Fibroblast of the conjunctiva (primary cell): Measurements from ENCODE around the gene LAYN.

Experiments used
- DNase-seq: peaks from one replicate; pipeline ENCODE4 v3.0.0-alpha.2; 2010; ENCODE audit warnings: low read depth

LAYN gene, protein sequence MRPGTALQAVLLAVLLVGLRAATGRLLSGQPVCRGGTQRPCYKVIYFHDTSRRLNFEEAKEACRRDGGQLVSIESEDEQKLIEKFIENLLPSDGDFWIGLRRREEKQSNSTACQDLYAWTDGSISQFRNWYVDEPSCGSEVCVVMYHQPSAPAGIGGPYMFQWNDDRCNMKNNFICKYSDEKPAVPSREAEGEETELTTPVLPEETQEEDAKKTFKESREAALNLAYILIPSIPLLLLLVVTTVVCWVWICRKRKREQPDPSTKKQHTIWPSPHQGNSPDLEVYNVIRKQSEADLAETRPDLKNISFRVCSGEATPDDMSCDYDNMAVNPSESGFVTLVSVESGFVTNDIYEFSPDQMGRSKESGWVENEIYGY

DNA sequence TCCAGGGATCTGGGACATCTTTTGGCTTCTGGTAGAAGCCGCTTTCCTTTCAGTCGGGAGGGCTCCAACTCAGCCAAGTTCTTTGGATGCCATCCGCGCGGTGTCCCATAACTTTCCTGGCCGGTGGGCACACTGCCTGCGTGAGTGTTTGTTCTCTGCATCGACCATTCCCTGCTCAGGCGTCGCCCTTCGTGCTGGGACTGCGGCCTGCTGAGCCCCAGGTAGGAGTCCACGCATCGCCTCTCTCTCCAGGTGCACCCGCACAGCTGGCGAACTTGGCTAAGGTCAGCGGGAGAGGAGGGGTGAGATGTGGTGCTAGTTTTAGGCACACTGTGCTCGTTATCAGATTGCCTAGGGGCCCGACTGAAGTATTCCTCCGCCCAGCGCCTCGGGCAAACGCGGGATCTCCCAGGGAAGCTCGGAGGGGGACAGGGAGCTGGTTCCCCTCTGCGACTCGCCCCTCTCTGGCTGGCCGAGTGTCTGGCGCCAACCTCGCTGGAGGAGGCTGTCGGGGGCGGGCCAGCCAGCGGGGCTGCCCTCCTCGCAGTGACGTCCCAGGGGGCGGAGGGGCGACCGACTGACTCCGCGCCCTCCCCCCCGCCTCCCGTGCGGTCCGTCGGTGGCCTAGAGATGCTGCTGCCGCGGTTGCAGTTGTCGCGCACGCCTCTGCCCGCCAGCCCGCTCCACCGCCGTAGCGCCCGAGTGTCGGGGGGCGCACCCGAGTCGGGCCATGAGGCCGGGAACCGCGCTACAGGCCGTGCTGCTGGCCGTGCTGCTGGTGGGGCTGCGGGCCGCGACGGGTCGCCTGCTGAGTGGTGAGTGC is at the start of gene LAYN:
Gene LAYN, plus strand, starts transcription at position 607 of the 823 bp plus-strand sequence. Its CDS starts 124 bp downstream, at position 731.
- no peak for DNase-seq

DNA sequence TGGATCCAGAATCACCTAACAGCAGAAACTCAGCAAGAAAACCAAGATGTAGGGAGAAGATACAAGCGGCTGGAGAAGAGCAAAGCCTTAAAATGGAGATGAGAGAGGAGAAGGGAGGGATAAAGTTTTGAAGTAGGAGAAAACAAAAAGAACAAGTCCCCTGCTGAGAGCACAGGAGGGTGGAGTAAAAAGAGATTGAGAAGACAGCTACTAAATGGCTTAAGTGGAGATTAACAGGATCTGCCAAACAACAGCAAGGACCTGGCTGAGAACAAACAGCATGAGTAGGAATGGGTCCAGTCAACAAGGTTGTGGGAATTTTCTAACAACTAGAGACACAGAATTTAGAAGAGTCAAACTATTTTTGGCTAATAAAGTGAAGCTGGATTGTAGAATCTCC is 46.5 kb upstream of the LAYN start:
- no peak for DNase-seq

DNA sequence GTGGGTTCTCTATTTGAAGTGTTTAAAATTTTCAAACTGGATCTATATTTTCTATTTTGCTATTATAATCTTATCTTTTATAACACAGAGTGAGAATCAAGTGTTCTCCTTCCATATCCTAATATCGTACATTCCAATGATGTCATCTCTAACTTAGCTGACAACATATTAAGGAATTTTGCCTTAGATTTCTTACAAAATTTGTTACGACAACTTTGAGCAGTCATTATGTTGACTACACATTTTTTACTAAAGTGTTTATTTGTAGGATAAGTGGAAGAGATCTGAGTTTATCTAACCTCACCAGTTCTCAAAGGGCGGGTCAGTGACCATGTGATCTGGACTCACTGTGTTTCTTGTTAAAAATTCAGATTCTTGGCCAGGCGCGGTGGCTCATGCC is 41.0 kb upstream of the LAYN start:
- no peak for DNase-seq

DNA sequence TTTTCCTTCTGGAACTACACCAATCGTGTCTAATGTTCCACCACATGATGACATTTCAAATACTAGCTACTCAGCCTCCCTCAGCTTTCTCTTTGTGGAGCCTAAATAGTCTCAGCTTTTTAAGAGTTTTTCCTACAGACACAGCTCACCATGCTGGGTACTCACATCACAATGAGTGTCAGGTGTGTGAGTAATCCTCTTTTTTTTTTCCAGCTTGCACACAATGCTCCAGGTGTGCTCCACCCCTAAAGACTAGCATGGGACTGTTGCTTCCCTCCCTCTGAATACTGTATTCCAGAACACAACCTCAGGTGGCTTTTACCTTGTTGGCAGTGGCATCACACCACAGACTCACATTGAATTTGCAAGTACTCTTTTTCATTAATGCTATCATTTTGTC is 40.0 kb upstream of the LAYN start:
- no peak for DNase-seq

DNA sequence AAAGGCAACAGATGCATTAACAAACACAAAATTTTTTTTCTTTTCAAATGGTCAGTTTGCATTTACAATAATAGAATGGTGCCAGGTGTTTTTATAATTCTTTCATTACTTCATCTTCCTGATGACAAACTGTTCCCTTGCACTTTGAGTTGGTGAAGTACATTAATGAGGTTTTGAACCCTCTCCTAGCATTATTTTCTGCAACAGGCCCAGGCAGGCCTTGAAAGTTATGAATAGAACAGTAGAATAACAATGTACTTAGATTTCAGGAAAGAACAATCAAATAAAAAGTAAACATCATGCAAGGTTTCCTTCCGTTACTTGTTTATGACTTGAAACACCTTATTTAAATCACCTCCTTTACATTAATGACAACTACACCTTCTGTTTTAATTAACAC is 37.9 kb upstream of the LAYN start:
- no peak for DNase-seq

DNA sequence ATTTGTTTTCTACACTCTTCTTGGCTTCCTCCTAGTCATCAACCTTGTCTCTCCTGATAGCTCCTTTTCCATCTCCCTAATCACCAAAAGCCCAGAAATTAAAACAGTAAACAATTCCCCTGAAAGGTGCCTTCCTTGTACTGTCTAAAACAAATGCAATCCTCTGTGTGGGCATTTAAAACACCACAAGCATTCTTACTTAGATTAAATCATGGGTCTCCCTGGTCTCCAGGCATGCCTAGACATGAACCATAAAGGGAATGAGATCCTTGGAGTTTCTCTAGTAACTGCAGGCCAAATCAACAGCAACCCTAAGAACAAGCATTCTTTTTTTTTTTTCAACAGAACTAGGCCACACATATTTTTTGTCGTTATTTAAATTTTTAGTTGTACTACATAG is 30.2 kb upstream of the LAYN start:
- no peak for DNase-seq

DNA sequence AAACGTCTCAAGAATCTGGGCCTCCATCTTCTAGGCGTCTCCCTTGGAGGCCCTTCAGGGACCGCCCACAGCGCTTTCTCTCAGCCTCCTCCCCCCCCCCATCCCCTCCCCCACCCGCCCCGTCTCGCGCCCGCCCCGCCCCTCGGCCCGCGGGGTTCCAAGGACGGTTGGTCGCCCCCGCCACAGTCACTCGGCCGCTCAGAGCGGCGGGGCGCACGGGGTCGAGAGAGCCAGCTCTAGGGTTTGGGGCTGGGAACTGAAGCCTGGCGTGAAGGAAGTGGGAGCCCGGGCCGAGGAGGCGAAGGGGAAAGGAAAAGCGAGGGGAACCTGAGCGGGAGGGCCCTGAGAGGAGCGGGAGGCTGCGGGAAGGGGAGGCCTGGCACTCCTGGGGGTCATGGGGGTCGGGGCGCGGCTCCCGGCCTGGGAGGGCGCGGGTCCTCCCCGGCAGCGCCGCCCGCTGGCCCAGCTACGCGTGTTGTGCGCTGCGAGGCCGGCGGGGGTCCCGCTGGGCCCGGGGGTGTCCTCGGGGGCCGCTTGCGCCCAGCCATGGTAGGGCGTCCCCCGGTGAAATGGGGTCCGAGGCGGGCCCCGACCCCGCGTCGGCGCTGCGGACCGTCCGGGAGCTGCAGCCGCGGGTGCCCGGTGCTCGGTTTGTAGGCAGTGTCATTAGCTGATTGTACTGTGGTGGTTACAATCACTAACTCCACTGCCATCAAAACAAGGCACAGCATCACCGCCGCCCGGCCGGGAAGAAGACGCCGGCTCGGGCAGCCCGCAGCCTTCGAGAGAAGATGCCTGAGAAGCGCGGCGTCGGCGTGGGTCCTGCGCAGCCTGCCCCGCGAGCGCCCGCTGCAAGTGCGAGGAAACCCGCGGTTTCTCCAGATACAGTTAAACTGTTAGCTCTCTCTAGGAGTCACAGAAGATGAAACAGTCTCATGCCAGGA is 28.0 kb upstream of the LAYN start, which contains the start of gene BTG4:
Gene BTG4, minus strand, starts transcription at position 91 of the 944 bp plus-strand sequence. CDS start 13,610 bp downstream, outside the sequence.
- DNase-seq: no peak

DNA sequence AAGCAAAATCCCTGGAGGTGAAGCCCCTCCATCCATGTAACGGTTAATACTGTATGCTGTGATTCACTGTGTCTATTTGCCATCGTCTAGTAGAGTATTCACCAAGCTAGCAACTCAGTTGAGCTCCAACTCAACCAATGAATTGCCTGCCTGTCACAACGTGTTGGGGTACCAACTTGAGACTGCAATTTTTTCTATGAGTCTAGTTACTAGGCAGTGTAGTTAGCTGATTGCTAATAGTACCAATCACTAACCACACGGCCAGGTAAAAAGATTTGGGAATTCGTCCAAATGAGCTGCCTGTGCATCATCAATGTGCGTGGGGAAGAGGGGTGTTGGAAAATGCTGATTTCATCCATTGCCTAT is 27.3 kb upstream of the LAYN start:
- no peak for DNase-seq

DNA sequence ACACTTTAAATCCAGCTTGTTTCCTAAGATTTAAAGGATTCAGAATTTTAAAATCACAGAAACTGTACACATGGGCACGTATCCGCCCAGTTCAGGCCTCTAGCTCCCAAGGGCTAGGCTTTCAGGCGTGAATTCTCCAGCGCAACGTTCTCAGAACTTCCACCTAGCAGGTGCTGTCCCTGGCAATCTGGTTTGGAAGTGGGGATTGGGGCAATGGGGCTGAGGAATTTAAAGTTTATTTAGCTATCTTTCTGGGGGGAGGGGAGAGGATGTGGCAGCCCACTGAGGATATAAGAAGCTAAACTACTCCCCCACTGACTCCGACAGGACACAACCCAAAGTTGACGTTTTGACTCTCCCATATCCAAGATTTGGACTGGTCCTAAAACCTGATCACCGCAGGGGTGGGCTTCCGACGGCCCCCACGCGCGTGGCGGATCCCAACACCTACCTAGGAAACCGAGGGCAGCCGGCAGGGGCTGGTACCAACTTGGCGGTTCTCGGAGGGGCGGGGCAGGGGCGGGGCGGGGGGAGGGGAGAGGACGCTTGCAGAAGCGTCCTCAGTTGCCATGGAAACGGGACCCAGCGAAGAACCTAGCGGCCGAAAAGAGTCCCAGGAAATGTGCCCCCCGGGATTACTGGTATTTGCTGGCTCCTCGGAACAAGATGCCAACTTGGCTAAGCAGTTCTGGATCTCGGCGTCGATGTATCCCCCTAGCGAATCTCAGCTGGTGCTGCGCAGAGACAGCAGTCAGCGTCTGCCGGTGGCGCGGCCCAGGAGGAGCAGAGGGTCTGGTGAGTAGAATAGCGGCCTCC is 26.1 kb upstream of the LAYN start, which contains the start of gene HOATZ:
Gene HOATZ, plus strand, starts transcription at position 563 of the 816 bp plus-strand sequence. Its CDS starts 7 bp downstream, at position 570.
- DNase-seq: no peak

DNA sequence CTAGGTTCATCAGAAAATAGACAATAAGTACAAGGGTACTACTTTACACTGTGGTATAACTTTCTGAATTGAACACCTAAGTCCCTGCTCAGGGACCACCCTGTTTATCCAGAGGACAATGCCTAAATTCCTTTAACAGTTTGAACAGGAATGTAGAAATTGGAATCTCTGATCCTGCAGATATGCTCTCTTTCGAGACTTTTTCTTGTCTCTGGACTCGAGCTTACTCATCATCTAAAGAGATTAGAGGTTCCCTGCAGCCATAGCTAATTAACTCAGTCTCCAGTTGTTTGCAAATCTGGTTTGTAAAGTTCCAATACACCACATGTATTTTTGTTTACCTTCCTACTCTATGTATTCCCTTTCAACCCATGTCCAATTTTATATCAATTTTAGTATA is 24.9 kb upstream of the LAYN start:
- no peak for DNase-seq

DNA sequence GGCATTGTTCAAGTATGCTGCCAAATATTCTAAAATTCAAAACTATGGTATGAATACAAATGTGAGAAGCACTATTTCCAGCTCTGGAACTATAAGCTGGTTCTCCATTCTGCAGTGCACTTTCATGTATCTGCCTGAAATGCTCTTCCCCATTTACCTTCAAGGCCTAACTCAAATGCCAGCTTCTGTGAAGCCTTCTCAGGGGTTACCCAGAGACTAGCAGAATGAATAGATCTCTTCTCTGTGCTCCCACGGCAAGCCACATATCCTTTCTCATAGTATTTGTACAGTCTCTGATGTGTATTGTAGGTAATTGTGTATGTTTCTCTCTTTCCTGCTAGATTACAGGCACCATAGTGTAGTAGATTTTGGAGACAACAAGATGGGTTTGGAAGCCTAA is 21.9 kb upstream of the LAYN start:
- no peak for DNase-seq

DNA sequence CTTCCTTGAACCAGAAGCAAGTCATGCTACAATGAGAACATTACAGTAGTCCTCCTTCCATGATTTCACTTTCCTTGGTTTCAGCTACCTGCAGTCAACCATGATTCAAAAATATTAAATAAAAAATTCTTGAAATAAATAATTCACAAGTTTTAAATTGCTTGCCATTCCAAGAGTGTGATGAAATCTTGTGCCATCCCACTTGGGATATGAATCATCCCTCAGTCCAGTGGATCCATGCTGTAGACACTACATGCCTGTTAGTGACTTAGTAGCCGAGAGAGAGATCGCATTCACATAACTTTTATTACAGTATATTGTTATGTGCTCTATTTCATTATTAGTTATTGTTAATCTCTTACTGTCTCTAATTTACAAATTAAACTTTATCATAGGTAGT is 20.0 kb upstream of the LAYN start:
- DNase-seq: peak; percentile 51

DNA sequence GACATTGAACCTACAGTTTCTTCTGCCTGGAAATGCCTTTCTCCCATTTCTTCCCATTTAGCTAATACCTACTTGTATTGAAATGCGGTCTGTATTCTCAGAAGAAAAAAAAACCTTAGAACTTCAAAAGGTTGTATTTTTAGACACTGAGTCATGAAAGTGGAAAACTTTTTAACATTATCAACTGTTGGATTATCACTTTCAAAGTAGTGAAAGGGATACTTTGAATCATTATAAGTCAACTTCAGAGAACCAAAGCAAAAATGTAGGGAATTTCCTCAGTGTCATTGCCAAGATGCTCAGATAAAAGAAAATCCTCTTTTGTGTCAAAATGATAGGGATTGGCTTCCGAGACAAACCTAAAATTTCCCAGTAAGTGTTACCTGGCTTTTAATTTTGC is 19.4 kb upstream of the LAYN start:
- no peak for DNase-seq

DNA sequence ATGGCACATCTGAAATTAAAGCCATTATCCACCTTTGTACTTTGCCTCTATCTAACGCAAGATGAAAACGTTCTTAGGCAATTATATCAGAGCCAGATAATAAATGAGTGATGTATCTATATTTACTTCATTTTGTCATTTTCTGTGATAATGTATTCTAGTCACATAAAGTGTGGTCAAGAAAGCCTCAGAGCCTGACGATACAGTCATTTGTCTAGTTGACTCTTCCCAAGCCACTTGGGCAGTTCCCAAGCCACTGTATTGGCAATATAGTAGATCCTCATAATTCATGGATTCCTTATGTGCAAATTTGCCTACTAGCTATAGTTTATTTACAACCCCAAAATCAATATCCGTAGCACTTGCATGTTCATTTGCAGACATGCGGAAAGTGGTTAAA is 18.1 kb upstream of the LAYN start:
- DNase-seq: no peak

DNA sequence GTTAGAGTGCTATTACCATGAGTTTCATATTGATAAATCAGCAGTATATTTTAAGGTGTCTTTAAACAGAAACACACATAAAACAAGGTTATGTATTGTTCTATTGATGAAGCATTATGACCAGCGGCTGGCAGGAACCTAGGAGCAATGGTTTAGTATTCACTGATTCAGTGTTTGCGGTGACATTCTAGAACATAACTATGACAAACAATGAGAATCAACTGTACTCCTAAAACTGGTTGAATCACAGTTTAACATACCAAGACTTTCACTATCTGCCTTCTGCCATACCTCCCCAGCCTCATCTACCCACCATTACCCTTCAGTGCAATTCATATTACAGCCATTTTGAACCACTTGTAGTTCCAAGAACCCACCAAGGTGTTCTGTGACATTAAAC is 17.2 kb upstream of the LAYN start:
- DNase-seq: no peak

DNA sequence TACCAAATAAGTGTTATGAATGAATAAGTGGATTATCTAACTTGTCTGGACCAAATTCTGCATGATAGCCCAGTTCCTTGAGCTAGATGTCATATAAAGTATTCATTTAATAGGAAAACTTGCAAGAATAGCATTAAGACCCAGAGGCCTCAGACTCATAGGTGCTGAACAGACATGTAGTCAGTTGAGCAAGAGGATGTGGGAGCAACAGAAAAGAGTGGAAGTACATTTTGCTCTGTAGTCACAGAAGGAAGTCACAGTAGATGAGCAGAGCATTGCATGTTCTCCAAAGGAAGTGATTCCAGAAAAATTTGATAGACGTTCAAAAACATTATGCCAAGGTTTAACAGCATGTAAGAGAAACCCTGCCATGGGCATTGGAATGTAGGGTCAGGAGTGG is 16.5 kb upstream of the LAYN start:
- DNase-seq: no peak

DNA sequence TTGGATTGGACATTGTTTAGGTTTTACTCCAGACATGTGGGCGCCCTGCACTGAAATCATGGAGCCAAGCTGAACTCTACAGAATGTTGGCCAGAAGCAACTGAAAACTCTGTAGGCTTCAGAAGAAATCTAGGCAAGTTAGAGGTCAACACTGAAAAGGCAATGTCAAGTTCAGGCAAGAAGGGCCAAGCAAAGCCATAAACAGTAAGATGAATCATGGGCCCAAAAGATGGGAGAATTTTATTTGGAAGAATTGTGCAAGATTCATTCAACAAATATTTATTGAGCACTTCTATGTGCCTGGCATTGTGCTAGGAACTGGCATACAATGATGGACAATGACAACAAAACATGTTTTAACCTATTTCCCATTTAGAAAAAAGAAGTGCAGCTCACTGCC is 15.1 kb upstream of the LAYN start:
- no peak for DNase-seq

DNA sequence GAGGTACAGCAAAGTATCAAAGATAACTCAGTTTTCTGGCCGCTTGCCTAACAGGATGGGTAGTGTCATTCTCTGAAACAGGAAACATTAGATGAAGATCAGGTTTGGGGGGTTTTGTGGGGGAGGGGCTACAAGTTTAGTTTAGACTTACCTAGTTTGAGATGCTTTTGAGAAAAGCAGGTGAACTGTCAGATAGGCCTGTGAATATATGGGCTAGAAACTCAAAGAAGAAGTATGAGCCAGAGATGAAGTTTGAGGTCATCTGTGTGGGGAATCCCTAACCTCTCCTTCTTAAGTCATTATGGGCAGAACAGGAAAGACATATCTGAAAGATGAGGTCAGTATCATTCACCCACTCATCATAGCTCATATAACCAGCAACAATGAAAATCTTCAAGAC is 14.0 kb upstream of the LAYN start:
- peak; percentile 18 for DNase-seq

DNA sequence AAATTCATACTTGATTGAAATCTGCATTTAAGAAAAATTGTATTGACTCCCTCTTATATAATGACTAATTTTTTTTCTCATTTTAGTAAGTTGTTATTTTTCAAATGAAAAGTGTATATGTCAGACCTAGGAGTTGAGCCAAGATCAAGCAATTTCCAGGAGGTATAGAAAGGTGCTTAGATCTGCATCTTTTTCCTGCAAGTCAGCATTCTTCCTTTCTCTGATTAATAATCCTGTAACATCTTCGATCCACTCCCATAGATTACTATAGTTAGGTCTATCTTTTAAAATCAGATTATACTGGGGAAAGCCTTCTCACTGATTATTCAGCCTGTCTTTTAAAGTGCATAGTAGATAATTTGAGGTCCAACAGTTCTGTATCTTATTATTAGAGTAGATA is 13.2 kb upstream of the LAYN start:
- no peak for DNase-seq

DNA sequence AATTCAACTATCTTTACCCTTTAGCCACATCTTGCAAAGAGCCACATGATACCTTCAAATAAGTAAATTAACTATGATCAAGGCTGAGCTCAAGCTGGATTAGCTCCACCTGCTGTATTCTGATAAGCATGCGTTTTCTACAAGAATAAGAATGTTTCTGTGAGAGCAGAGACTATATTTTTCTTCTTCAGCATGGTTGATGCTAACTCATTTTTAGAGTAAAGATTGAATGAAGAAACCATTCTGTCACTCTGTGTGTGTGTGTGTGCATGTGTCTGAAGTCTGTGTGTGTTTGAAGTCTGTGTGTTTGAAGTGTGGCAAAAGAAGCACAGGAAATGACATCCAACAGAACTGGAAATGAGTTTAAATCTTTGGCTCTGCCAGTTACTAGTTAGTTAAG is 12.0 kb upstream of the LAYN start:
- no peak for DNase-seq

DNA sequence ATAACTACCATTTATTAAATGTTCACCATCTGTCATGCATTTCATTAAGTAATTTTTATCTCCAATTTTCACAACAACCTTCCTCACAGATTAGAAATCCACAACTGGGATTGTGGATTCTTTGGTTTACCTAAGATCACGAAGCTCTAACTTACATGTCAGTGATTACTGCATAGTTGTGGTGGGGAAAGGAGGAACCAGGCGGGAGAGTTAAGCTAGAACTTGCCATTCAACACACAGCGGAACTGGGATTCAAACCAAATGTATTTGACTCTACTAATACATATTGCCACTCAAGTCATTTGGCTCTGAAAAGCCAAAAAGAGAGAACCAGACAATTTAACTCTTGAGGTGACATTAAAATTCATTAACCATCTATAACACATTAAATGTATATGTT is 10.4 kb upstream of the LAYN start:
- no peak for DNase-seq
